Colonic mucosa (tissue), 4 donors: Measurements from ENCODE around the gene TYRP1. TPM values are rescaled to one million over a fixed set of nuclear protein-coding genes. Genes with fewer than 3 reads are reported as not detected.

Experiments
- DNase-seq: peaks from one replicate; pipeline ENCODE4 v3.0.0-alpha.2; 2020
- H3K27ac ChIP-seq: fragments of 200-600 bp; one replicate; pipeline ENCODE4 v1.8.0; 2021
- H3K27me3 ChIP-seq: fragments of 200-600 bp; one replicate; pipeline ENCODE4 v1.8.0; 2021
- H3K36me3 ChIP-seq: fragments of 200-600 bp; one replicate; pipeline ENCODE4 v1.8.0; 2021
- H3K4me1 ChIP-seq: fragments of 200-600 bp; one replicate; pipeline ENCODE4 v1.8.0; 2021; ENCODE audit warnings: mild to moderate bottlenecking
- H3K4me3 ChIP-seq: fragments of 200-600 bp; one replicate; pipeline ENCODE4 v1.8.0; 2021
- H3K9ac ChIP-seq, 2 donors: one replicate each; pipeline ENCODE4 v1.7.0; 2013; ENCODE audit warnings: control low read depth in 2 of 2, low read depth in 2 of 2, low read length in 2 of 2
- H3K9me3 ChIP-seq: fragments of 200-600 bp; one replicate; pipeline ENCODE4 v1.8.0; 2021
- CTCF ChIP-seq: fragments of 200-600 bp; IDR thresholded peaks from one replicate; pipeline ENCODE4 v1.8.0; 2022; ENCODE audit warnings: antibody characterized with exemption, mild to moderate bottlenecking
- intact Hi-C: fragments of 100-400 bp; cut with DNase I; formaldehyde crosslinking; loops from one replicate; pipeline ENCODE4 v1.14.1; 2022
- total RNA-seq, 2 donors: library from RNA; stranded (reverse); fragmentation: NEBNext Ultra II Directional in 1 of 2; extraction: Animal tissue kit (Norgen Biotek cat#: 25700) in 1 of 2; gene quantifications; one replicate each; pipeline ENCODE4 v1.2.1, GENCODE V29; 2021
- donor health status: healthy.
- donor health status: DM: no; HTN: no; CAD: no.
- donor health status: DM: no; HTN: no; CAD: no.

TYRP1 gene
- total RNA-seq, 2 donors from 2014 or later: 0.30 to 1.4 TPM

- intact Hi-C loops: no loop called here
- H3K36me3 ChIP-seq: no peaks in the 10 kb centered on the region
- no peaks in the 10 kb centered on the region for H3K4me1 ChIP-seq
- H3K27ac ChIP-seq: no peak overlapping the region
- H3K27me3 ChIP-seq: no peaks in the 10 kb centered on the region
- TF ChIP-seq CTCF: no peak
- no peaks in the 10 kb centered on the region for H3K9me3 ChIP-seq
- no peak for DNase-seq
- no peak overlapping the region for H3K4me3 ChIP-seq
- no peak overlapping the region for H3K9ac ChIP-seq
Observed at GRCh38 chr9:12657233-12657632, 36.0 kb upstream of the TYRP1 start.

DNA sequence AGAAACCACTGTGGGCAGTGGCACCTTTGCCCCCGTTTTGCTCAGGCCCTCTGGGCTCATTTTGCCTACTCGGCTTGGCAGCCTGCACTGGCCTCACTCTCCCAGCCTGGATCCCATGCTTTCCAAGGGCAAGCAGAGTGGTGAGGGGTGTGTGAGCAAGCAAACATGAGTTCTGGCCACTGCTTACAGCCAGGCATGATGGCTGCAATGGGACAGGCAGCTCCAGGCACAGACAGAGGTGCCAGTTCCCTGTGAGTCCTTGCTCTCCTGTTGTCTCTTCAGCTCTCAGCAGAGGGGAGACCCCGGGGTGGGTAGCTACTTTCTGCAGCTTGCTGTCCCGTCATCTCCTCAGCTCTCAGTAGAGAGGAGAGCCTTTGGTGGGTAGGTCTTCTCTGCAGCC lies 35.2 kb upstream of the TYRP1 start:
- Histone ChIP-seq H3K9ac (no peak overlapping the region), H3K4me1 (no peaks in the 10 kb centered on the region), H3K27me3 (no peaks in the 10 kb centered on the region), H3K36me3 (no peaks in the 10 kb centered on the region), H3K9me3 (no peaks in the 10 kb centered on the region), H3K4me3 (no peak overlapping the region), H3K27ac (no peak overlapping the region)
- DNase-seq: no peak
- intact Hi-C loops: no loop called here
- TF ChIP-seq CTCF: no peak

- Histone ChIP-seq H3K27me3 (no peaks in the 10 kb centered on the region), H3K4me3 (no peak overlapping the region), H3K36me3 (no peaks in the 10 kb centered on the region), H3K27ac (no peak overlapping the region), H3K4me1 (no peaks in the 10 kb centered on the region), H3K9ac (no peak overlapping the region), H3K9me3 (no peaks in the 10 kb centered on the region)
- intact Hi-C loops: no loop called here
- no peak for DNase-seq
- no peak for TF ChIP-seq CTCF
Observed at GRCh38 chr9:12658531-12659209, 34.5 kb upstream of the TYRP1 start.

DNA sequence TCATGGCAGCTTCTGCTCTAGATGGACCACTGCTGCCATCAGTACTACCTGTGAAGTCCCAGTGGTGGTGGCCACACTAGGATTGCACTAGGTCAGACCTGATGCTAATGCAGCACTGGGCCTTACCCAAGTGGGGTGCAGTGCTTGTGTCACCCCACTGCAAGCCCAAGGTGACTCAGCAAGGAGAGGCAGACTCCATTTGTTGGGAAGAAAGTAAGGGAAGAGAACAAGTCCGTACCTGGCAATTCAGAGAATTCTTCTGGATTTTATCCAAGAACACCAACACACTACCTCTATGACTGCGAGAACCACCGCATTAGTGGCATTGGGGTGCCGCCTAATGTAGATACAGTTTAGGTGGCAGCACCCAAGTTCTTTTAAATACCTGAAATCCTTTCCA lies 34.0 kb upstream of the TYRP1 start:
- H3K4me3 ChIP-seq: no peak overlapping the region
- H3K9ac ChIP-seq: no peak overlapping the region
- H3K27me3 ChIP-seq: no peaks in the 10 kb centered on the region
- intact Hi-C loops: no loop called here
- H3K36me3 ChIP-seq: no peaks in the 10 kb centered on the region
- no peak for DNase-seq
- no peaks in the 10 kb centered on the region for H3K9me3 ChIP-seq
- H3K27ac ChIP-seq: no peak overlapping the region
- TF ChIP-seq CTCF: no peak
- no peaks in the 10 kb centered on the region for H3K4me1 ChIP-seq

DNA sequence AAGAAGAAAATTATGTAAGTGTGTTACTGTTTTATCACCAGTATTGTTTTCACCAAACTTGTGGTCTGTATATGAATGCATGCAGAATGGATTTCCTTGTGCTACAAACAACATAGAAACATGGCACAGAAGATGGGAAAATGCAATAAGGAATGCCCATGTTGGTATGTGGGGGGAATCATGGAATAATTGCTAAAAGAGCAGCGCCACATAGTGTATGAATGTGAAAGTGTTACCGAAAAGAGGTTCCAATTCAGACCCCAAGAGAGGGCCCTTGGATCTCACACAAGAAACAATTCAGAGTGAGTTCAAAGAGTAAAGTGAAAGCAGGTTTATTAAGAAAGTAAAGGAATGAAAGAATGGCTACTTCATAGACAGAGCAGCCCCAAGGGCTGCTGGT lies 26.4 kb upstream of the TYRP1 start:
- TF ChIP-seq CTCF: no peak
- intact Hi-C loops: no loop called here

More for the DNA sequence above, 26.4 kb upstream of the TYRP1 start:
- H3K27ac ChIP-seq: no peak overlapping the region
- no peaks in the 10 kb centered on the region for H3K9me3 ChIP-seq
- H3K9ac ChIP-seq: no peak overlapping the region
- no peak for DNase-seq
- H3K27me3 ChIP-seq: no peaks in the 10 kb centered on the region
- H3K36me3 ChIP-seq: no peaks in the 10 kb centered on the region
- no peaks in the 10 kb centered on the region for H3K4me1 ChIP-seq
- no peak overlapping the region for H3K4me3 ChIP-seq
